Activated naive CD8-positive, alpha-beta T cell treated with anti-CD3 and anti-CD28 coated beads, Interleukin-2, amount 50 U/mL, for 16 hours (primary cell): ENCODE measurements around the gene CD2.
"Not testable (repeated sequence)": the region's sequence is repeated elsewhere in the genome, so short reads cannot be mapped to it uniquely, and the experiment has no call there.

ENCODE experiments used
- DNase-seq: peaks from one replicate; pipeline ENCODE4 v3.0.0-alpha.2; 2020; ENCODE audit warnings: low read depth, low spot score

CD2 gene

GRCh38 chr1:116731439-116731838, 22.8 kb upstream of the CD2 start:
- DNase-seq: no peak

DNA sequence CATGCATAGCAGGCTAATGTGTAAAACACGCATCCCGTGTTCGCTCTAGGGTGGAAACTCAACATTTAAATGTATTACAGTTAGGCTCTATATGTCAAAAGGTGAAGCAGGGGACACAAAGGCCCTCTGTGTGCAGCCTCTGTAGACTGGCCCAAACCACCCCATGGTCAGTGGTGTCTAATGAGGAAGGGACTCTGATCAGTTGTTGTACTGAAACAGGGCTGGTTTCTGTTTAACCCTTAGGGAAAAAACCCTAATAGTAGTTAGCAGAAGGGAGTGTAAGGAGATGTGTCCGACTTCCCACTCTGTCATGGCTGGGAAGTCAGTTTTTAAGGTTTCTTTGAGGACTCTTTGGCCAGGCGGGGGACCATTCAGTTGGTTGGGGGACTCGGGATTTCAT, 21.5 kb upstream of the CD2 start:
- no peak for DNase-seq

DNA sequence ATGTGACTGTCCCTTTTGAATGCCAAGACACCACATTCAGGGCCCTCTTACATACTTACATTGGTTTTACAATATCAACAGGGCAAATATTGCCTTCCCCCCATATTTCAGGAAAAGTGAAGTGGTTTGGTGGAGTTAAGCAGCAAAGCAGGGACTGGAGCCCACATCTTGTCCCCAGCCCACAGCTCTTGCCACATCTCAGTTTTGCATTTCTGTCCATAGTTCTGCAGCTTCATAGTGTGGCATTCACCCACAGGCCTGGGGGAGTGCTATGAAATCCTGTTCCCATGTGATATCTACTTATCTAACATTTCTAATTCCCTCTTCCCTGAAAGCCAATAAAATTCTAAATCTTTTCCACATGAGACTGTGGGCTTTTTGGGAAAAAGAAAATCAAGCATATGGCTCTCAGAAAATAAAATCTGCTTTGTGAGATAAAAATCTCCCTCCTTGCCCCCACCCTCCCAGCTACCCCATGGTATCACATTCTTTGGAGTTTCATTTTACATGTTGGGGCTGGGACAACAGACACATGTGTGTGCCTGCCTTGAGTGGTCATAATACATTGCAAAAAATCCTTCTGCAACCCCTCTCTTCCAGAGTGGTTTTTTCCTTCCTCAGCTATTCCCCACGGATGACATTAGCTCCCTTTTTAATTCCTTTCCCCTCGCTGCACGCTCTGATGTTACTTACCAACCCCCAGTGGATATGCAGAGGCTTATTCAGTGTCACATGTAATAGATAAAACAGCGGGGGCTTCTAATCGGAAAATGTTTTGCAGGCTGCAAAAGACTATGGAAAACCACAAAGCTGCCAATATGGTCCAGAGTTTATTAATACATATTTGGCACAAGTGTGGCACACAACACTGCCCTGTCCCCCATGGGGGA, 20.5 kb upstream of the CD2 start:
- DNase-seq: no peak

GRCh38 chr1:116735246-116735645, 19.0 kb upstream of the CD2 start:
- DNase-seq: no peak

- DNase-seq: peak; percentile 51
Observed at GRCh38 chr1:116737020-116737854, 17.0 kb upstream of the CD2 start.

DNA sequence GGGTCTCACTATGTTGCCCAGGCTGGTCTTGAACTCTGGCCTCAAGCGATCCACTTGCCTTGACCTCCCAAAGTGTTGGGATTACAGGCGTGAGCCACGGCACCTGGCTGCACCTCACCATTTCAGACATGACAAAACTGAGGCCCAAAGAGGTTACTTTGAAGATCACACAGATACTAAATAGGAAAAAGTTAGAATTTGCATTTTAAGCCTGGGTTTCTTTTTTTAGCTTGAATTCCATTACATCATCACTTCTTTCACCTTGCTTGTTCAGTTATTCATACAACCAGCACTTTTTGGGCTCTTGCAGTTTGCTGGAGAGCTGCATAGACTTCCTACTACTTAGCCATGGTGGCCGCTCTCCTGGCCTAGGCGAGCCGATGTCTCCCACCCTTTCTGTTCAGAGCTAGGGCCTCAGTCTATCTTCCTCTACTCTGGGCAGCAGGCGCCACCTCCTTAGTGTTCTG, 16.3 kb upstream of the CD2 start:
- no peak for DNase-seq

DNA sequence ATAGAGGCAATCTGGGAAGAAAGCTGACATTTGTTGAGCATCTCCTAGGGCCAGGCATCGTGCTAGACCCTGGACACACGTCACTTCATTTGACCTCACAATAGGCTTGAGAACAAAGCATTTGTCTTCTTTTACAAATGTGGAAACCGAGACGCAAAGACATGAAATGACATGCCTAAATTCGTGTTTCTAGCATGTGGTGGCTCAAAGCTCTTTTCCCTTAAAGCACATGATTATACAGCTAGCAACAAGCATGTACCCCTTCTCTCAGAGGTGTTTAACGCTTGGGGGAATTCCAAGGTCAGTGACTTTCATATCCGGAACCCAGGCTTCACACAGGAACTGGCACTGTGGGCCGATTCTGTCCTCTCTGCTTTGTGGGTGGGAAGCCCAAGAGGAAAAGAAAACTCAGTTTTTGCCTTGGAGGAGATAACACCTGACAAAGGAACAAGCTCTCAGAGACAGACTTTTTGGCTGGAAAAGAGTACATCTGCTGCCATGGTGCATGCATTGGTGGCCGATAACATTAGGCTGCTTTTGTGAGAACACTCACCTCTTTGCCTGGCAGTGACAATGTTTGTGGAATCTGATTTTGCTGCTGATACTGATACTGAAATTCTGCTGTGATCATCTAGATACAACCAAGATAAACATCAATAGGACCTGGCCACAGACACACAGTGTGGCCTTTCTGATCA, 15.4 kb upstream of the CD2 start:
- peak; percentile 49 for DNase-seq

DNA sequence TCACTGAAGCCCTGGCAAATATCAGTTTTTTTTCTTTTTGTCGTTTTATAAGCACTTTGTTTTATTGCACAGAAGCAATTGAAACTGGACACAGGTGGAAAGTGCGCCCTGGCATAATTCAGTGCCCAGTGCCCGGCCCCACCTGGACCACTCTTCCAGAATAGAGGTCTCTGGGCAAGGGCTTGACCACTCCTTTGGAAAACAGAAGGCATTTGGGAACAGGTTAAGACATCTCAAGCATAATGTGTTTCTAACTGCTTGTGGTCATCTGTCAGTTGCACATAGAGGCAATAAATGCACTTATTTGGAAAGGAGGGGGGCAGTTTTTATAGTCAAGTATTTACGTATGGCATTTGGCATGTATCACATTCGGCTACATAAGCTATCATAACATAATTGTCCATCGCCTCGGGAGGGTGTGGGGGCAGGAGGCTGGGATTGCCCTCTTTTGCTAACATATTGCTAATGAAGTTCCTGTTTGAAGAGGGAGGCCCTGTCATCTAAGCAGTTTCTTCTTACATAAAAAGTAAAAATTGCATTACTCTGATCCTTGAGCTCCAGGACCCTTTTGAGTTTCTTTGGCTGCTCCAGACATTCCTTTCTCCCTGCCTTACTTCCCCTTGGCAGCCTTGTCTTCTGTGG, 14.7 kb upstream of the CD2 start:
- DNase-seq: no peak

DNA sequence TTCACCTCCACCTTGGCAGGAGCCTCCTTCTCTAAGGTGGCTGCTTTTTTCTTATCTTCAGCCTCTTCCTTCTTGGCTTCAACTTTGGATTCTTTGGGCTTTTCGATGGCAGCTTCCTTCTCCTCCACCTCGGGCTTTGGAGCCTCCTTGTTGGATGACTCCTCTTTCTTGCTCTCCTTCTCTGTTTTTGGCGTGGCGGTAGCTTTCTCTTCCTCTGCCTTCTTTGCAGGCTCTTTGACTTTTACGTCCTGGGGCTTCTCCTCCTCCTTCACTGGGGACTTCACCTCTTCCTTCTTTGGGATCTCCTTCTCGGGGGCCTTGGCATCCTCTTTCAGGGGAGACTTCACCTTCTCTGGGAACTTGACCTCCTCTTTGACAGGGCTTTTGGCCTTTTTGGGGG, 13.9 kb upstream of the CD2 start:
- DNase-seq: no peak

DNA sequence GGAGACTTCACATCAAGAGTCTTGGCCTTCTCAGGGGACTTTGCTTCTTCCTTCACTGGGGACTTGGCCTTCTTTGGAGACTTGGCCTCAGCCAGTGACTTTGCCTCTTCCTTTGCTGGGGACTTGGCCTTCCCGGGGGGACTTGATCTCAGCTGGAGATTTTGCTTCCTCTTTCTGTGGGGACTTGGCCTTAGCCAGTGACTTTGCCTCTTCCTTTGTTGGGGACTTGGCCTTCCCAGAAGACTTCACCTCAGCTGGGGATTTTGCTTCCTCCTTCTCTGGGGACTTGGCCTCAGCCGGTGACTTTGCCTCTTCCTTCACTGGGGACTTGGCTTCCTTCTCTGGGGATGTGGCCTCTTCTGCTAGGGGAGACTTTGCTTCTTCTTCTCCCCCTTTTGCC, 13.5 kb upstream of the CD2 start:
- no peak for DNase-seq

DNA sequence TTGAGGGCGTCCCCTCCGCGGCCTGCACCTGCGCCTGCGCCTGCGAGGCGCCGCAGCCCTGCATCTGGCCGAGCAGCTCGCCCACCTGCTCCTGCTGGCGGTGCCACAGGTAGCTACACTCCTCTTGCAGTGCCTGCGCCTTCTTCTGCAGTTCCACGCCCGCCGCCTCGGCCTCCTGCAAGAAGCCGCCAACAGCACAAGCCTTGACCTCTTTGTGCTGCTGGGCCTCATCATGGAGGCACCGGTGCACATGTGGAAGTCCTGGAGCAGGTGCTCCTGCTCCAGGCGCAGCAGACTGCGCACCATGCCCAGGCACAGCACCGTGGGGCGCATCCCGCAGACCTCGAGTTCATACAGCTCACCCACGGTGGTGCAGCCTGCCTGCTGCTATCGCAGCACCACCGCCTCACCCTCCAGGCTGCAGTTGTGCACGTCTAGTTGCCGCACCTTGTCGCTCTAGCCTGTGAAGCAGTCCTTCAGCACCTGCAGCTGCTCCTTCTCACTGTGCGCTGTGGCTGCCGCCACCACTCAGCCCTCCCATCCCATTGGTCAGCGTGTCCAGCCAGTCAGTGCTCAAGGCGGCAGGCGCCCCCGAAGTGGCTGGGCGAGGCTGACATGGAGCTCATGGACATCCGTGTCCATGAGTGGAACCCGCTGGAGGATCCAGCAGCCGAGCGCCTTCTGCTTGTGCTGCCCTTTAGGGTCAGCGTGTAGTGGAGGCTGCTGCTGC, 12.2 kb upstream of the CD2 start:
- DNase-seq: no peak

GRCh38 chr1:116743535-116743934, 10.7 kb upstream of the CD2 start:
- no peak for DNase-seq

GRCh38 chr1:116748272-116748671, 6.0 kb upstream of the CD2 start:
- no peak for DNase-seq

- no peak for DNase-seq
Observed at GRCh38 chr1:116751146-116751545, 3.1 kb upstream of the CD2 start.

DNA sequence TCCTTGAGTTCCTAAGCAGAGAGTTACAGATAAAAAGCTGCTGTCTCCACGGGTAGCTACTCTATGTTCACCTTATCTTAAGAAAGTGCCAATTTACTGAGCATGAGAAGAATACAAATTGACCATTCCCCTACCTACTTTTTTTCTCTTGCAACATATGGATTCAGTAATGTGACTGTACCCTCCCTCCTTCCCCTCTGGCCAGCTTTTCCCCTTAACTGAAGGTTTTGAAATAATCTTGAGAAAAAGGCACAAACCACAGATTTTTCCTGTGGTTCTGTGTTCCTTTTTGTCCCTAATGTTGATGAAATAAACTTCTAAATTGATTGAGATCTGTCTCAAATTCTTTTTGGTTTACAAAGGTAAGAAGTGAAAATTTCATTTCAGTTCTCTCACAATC, 2.6 kb upstream of the CD2 start:
- DNase-seq: no peak

GRCh38 chr1:116753312-116753711, 918 bp upstream of the CD2 start:
- DNase-seq: no peak

- DNase-seq: no peak
Observed at GRCh38 chr1:116755066-116755465, 836 bp downstream of the CD2 start.

DNA sequence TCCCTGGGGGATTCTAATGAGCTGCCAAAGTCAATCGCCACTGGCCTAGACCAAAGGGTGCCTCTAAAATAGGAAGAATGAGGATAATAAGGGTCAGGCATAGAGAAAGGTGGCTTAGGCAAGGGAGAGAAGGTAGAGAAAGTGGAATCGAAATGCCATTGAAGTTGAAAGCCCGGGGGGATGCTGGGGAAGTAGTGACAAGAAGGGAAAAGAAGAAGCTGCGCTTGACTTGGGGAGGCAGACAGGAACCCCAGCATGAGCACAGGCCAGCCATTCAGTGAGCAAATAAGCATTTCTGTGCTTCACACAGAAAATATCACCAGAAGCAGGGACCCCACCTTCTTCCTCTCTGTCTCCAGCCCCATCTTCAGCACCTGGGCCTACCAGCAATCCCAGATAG, 1.5 kb downstream of the CD2 start:
- no peak for DNase-seq

- DNase-seq: not testable (repeated sequence)
Observed at GRCh38 chr1:116756092-116756491, 1.9 kb downstream of the CD2 start.

GRCh38 chr1:116758456-116758815, 4.2 kb downstream of the CD2 start:
- not testable (repeated sequence) for DNase-seq

- DNase-seq: no peak
Observed at GRCh38 chr1:116759636-116760035, 5.4 kb downstream of the CD2 start.
